Measurements from ENCODE around the gene FAM168A. TPM values are rescaled to one million over a fixed set of nuclear protein-coding genes. Genes with fewer than 3 reads are reported as not detected.
A peak's percentile ranks its signal among the peaks of the same experiment; 100 is the strongest.

The FAM168A gene
- total and polyA plus RNA-seq, 2 of the 8 experiments (the other 6 are each of a cell fraction or from before 2014, with no cell fraction given): 17.1 to 21.6 TPM

DNA sequence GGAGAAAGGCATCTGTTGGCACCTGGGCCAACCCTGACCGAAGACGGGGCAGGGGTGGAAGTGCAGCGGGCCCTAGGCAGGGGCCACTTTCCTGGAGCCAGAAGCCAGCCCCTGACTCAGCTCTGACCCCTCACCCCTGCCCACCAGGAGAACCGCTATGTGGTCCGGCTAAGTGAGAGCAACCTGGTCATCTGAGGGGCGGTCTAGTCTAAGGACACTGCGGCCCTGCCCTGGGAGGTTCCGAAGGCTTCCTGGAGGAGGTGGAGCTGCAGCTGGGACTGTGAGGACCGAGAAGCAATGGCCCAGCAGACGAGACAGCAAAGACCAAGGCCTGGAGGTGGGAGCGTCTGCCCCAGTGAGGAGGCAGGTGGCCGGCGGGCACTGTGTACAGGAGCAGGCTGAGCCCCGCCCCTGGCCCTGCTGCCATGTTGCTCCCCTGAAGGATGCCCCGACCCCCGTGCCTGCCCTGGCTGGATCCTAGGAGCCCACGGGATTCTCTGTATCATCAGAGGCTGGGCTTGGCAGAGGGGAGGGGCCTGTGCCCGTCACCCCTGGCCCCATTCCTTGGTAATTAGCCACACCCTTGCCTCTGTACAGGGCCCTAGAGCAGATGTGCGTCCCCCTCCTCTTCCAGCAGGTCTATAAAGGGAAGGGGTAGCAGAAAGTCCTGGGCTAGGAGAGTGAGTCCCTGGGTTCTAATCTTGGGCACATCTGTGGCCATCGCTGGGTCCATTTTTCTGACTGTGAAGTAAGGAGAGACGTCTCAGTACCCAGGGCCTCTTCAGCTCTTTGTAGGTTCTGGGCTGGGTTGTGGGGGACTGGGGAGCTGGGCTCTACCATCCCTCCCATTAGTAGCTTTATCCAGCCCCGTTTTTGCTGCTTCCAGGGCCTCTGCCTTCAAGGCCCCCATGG is 202.4 kb downstream of the FAM168A start:
- Histone ChIP-seq H3K18ac (ENCODE audit: extremely low read depth, low read length) (no peak overlapping the region), H3K9ac (replicated peaks in 1 of 4; ENCODE audit: extremely low read depth in 1 of 4, low read depth in 3 of 4, low read length in 3 of 4) (no peak overlapping the region), H2BK12ac (ENCODE audit: low read depth, low read length) (no peak overlapping the region), H3K4me2 (ENCODE audit: insufficient read depth in 1 of 2, low read depth in 2 of 2, low read length in 2 of 2) (no peak overlapping the region), H4K20me1 (replicated peaks in 1 of 2; ENCODE audit: control insufficient read depth in 1 of 2, insufficient read depth in 2 of 2, low read length in 2 of 2) (peaks cover 3 to 4% of the 10 kb centered on the region in 2 experiments), H4K8ac (ENCODE audit: extremely low read depth, insufficient read depth, low read length) (peak overlapping the region; percentile 72; the same call in 1 of the 2 replicates), H2AK5ac (ENCODE audit: low read depth, low read length) (no peak overlapping the region), H3K79me2 (ENCODE audit: control insufficient read depth in 1 of 2, insufficient read depth in 2 of 2, low read length in 2 of 2) (no peaks in the 10 kb centered on the region), H4K91ac (replicated peaks; ENCODE audit: insufficient read length, low read length) (no peak overlapping the region), H3K56ac (replicated peaks; ENCODE audit: insufficient read length, low read depth, low read length) (no peak overlapping the region), H2AFZ (ENCODE audit: low read length) (no peak overlapping the region), H3K27me3 (replicated peaks in 1 of 4; ENCODE audit: control insufficient read depth in 3 of 4, extremely low read depth in 1 of 4, insufficient read depth in 3 of 4, low read length in 3 of 4) (no peaks in the 10 kb centered on the region), H3K36me3 (ENCODE audit: control insufficient read depth in 2 of 4, insufficient read depth in 4 of 4, low read length in 3 of 4) (no peaks in the 10 kb centered on the region), H3K9me3 (ENCODE audit: insufficient read depth in 2 of 2, low read depth in 1 of 2, low read length in 1 of 2) (no peaks in the 10 kb centered on the region), H3K4me3 (ENCODE audit: extremely low read depth in 1 of 4, insufficient read depth in 2 of 4, low read depth in 3 of 4, low read length in 4 of 4) (no peak overlapping the region), H3K23ac (ENCODE audit: insufficient read length) (no peak overlapping the region), H2BK15ac (ENCODE audit: low read length) (no peak overlapping the region), H4K5ac (ENCODE audit: insufficient read length, low read depth, low read length) (no peak overlapping the region), H3K27ac (ENCODE audit: low read depth, low read length) (no peak overlapping the region), H3K4ac (replicated peaks; ENCODE audit: insufficient read length, low read depth, low read length) (no peak overlapping the region), H2BK5ac (ENCODE audit: low read depth, low read length) (no peak overlapping the region), H3K23me2 (ENCODE audit: low read depth, low read length) (no peaks in the 10 kb centered on the region), H2BK120ac (replicated peaks; ENCODE audit: low read depth, low read length) (no peak overlapping the region), H3K79me1 (ENCODE audit: low read depth, low read length) (no peaks in the 10 kb centered on the region), H3K4me1 (replicated peaks in 1 of 4; ENCODE audit: control insufficient read depth in 3 of 4, insufficient read depth in 4 of 4, low read length in 3 of 4) (peaks cover 0 to 3% (median 0%) of the 10 kb centered on the region in 4 experiments; a peak in 2 of 7 replicates), H2BK20ac (ENCODE audit: low read length) (no peak overlapping the region), H3K14ac (ENCODE audit: insufficient read length) (no peak overlapping the region)
- ChIA-PET POLR2A (ENCODE audit: partially characterized antibody) (interaction anchor here (0.7 to 2.7 kb wide), 5 partner anchors 11 to 86 kb away, joined by 3 to 8 read pairs (median 4); no protein-coding TSS in a partner anchor), CTCF (ENCODE audit: partially characterized antibody) (interaction anchor here (0.7 to 59.1 kb wide), 11 partner anchors 10 to 266 kb away, joined by 3 to 1456 read pairs (median 5); no protein-coding TSS in a partner anchor)
- DNase-seq (ENCODE audit: low read depth in 1 of 2, low spot score in 2 of 2) (no peak), FAIRE-seq (no peak)
- WGBS, 2 experiments (ENCODE audit: extremely low coverage in 1 of 2, insufficient coverage in 1 of 2, insufficient read length in 1 of 2, insufficient replicate concordance in 2 of 2, low coverage in 1 of 2, low lambda C conversion rate in 2 of 2, missing lambda C conversion rate in 1 of 2): 86% methylated on average over 17 of the region's 22 CpGs; no CpG with 5 or more reads in 1 of the 2 experiments
- TF ChIP-seq YY1 (IDR thresholded peaks at IDR 0.05; ENCODE audit: low read depth, low read length) (no peak), CBX8 (IDR thresholded peaks at IDR 0.05; ENCODE audit: borderline replicate concordance, low read depth, low read length) (no peak), GABPA (IDR thresholded peaks at IDR 0.05; ENCODE audit: borderline replicate concordance, insufficient read depth, low read length) (no peak), BRCA1 (IDR thresholded peaks at IDR 0.05; ENCODE audit: low read depth, low read length) (no peak), RBBP5 (IDR thresholded peaks at IDR 0.05; ENCODE audit: borderline replicate concordance, low read depth, low read length) (no peak), RAD21 (IDR thresholded peaks at IDR 0.05 in 1 of 2, conservative IDR thresholded peaks at IDR 0.05 in 1 of 2; ENCODE audit: low read depth in 2 of 2, low read length in 2 of 2) (no peak), HDAC2 (IDR thresholded peaks at IDR 0.05; ENCODE audit: borderline replicate concordance in 1 of 2, low read depth in 2 of 2, low read length in 2 of 2) (no peak), TBP (IDR thresholded peaks at IDR 0.05; ENCODE audit: low read depth, low read length) (no peak), POLR2AphosphoS5 (IDR thresholded peaks at IDR 0.05; ENCODE audit: low read depth, low read length) (no peak), JUN (IDR thresholded peaks at IDR 0.05; ENCODE audit: low read depth, low read length) (no peak), PHF8 (conservative IDR thresholded peaks at IDR 0.05; ENCODE audit: low read depth, low read length) (no peak)

All from H1 (cell line).